Testis (tissue), 2 donors: ENCODE measurements around the gene IKZF1.

Experiments
- POLR2A ChIP-seq: fragments of 450-650 bp; IDR thresholded peaks from one replicate; pipeline ENCODE4 v1.6.1; 2017; ENCODE audit warnings: antibody characterized with exemption, mild to moderate bottlenecking, moderate library complexity
- TF ChIP-seq, protein P1 (sequence below), 3 experiments: fragments of 450-650 bp in 2 of 3; fragments of 200-600 bp in 1 of 3; sonication (generic) in 1 of 3; IDR thresholded peaks; one replicate each; pipeline ENCODE4 v1.5.1; 2016 to 2019; ENCODE audit warnings: antibody characterized with exemption in 3 of 3, mild to moderate bottlenecking in 2 of 3, moderate library complexity in 1 of 3

DNA sequence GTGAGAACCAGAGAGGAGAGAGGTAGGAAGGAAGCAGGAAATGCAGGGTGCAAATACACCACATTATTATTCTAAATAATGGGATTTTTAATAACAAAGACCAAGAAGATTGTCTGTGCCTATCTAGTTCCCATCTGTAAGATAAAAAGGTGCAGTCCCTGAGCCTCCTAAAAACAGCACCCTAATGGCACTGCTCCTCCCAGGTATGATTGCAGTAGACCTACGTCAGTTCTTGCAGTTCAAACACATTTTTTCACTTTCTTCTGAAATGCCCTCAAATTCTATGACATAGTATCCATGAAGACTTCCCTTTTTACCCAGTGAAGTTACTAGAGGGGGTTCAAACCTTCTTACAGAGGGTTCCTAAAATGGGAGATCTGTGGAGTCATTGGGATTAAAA lies 75.0 kb downstream of the IKZF1 start:
- TF ChIP-seq, protein P1, sequence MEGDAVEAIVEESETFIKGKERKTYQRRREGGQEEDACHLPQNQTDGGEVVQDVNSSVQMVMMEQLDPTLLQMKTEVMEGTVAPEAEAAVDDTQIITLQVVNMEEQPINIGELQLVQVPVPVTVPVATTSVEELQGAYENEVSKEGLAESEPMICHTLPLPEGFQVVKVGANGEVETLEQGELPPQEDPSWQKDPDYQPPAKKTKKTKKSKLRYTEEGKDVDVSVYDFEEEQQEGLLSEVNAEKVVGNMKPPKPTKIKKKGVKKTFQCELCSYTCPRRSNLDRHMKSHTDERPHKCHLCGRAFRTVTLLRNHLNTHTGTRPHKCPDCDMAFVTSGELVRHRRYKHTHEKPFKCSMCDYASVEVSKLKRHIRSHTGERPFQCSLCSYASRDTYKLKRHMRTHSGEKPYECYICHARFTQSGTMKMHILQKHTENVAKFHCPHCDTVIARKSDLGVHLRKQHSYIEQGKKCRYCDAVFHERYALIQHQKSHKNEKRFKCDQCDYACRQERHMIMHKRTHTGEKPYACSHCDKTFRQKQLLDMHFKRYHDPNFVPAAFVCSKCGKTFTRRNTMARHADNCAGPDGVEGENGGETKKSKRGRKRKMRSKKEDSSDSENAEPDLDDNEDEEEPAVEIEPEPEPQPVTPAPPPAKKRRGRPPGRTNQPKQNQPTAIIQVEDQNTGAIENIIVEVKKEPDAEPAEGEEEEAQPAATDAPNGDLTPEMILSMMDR (IDR thresholded peaks at IDR 0.05), result no peak
- TF ChIP-seq POLR2A, result no peak
